HCT116 (cell line): Measurements from ENCODE around the gene PRRX2. TPM values are rescaled to one million over a fixed set of nuclear protein-coding genes. Genes with fewer than 3 reads are reported as not detected.

Experiments used
- ATAC-seq: fragments of 200-7000 bp; cut with Tn5 transposase; 2 replicates; pipeline ENCODE4 v1.9.1; 2020; ENCODE audit warnings: mild to moderate bottlenecking, moderate library complexity
- BruUV-seq: library from RNA; stranded (reverse); fragments of 400-500 nt; replicated peaks from 2 replicates; lab custom pipeline; 2021; lab: Mats Ljungman, UMichigan
- CTCF ChIA-PET: fragments of 300-600 bp; sonication (Branson Sonifier 250); formaldehyde crosslinking; loops from one replicate; lab custom pipeline; 2021; ENCODE audit warnings: antibody characterized with exemption; lab: Charles Lee
- POLR2A ChIA-PET: fragments of 300-600, 350-600 bp; sonication (Branson Sonifier 250); formaldehyde crosslinking; loops from one replicate; lab custom pipeline; 2021; ENCODE audit warnings: antibody characterized with exemption; lab: Charles Lee
- RAD21 ChIA-PET, 2 experiments: fragments of 300-600 bp; sonication (Branson Sonifier 250); formaldehyde crosslinking; loops; one replicate each; lab custom pipeline; 2023; ENCODE audit warnings: low total read pairs in 2 of 2; ENCODE audit not compliant: uncharacterized antibody in 2 of 2, unreplicated experiment in 2 of 2, low non-redundant PET in 1 of 2; lab: Charles Lee
- DNase-seq: peaks from one replicate; pipeline ENCODE4 v3.0.0-alpha.2; 2010; ENCODE audit warnings: low read depth, low spot score
- H2AFZ ChIP-seq: fragments of 200-600 bp; shearing (Covaris generic), sonication (generic); 2 replicates; pipeline ENCODE4 v1.6.1; 2017; ENCODE audit warnings: low read depth, mixed run types, mixed read lengths, antibody characterized with exemption, low read length; ENCODE audit not compliant: poor library complexity, severe bottlenecking
- H3K27ac ChIP-seq: 2 replicates; pipeline ENCODE4 v1.5.1; 2012; ENCODE audit warnings: low read depth, low read length
- H3K27me3 ChIP-seq: fragments of 200-600 bp; sonication (generic); 2 replicates; pipeline ENCODE4 v1.6.1; 2016; ENCODE audit warnings: mixed run types, low read length, mixed read lengths; ENCODE audit not compliant: insufficient read depth
- H3K36me3 ChIP-seq, 2 experiments: fragments of 200-500 bp in 1 of 2; fragments of 200-600 bp in 1 of 2; sonication (Bioruptor generic) in 1 of 2; sonication (generic) in 1 of 2; 2 replicates each; pipeline versions ENCODE4 v1.5.1 to v1.6.1; 2014 to 2016; ENCODE audit warnings: low read length in 2 of 2, inconsistent platforms in 1 of 2, mixed read lengths in 1 of 2, mixed run types in 1 of 2; ENCODE audit not compliant: insufficient read depth in 2 of 2, control insufficient read depth in 1 of 2
- H3K4me1 ChIP-seq, 2 experiments: fragments of 200-600 bp in 1 of 2; sonication (generic) in 1 of 2; 2 replicates each; pipeline versions ENCODE4 v1.5.1 to v1.6.1; 2012 to 2017; ENCODE audit warnings: low read length in 2 of 2, inconsistent platforms in 1 of 2, mild to moderate bottlenecking in 1 of 2, mixed read lengths in 1 of 2, mixed run types in 1 of 2, moderate library complexity in 1 of 2; ENCODE audit not compliant: insufficient read depth in 2 of 2, control insufficient read depth in 1 of 2
- H3K4me2 ChIP-seq: fragments of 200-600 bp; sonication (generic); 2 replicates; pipeline ENCODE4 v1.6.1; 2017; ENCODE audit warnings: mixed run types, low read length, mixed read lengths
- H3K4me3 ChIP-seq, 2 experiments: fragments of 200-600 bp in 1 of 2; sonication (generic) in 1 of 2; replicated peaks in 1 of 2; 2 replicates each; pipeline ENCODE4 v1.5.1; 2011 to 2016; ENCODE audit warnings: low read length in 2 of 2, control low read depth in 1 of 2, low read depth in 1 of 2, mild to moderate bottlenecking in 1 of 2, mixed read lengths in 1 of 2, mixed run types in 1 of 2
- H3K79me2 ChIP-seq: fragments of 200-600 bp; sonication (generic); 2 replicates; pipeline ENCODE4 v1.6.1; 2017; ENCODE audit warnings: mild to moderate bottlenecking, mixed run types, low read length, moderate library complexity, mixed read lengths; ENCODE audit not compliant: insufficient read depth
- H3K9ac ChIP-seq: fragments of 200-600 bp; sonication (generic); 2 replicates; pipeline ENCODE4 v1.6.1; 2016; ENCODE audit warnings: low read length, mixed read lengths
- H3K9me2 ChIP-seq: fragments of 200-600 bp; sonication (generic), shearing (Covaris generic); 2 replicates; pipeline ENCODE4 v1.6.1; 2017; ENCODE audit warnings: mixed run types, mild to moderate bottlenecking, moderate library complexity; ENCODE audit not compliant: insufficient read depth
- H3K9me3 ChIP-seq, 2 experiments: fragments of 200-500 bp in 1 of 2; fragments of 200-600 bp in 1 of 2; sonication (Bioruptor generic) in 1 of 2; sonication (generic) in 1 of 2; 2 replicates each; pipeline ENCODE4 v1.6.1; 2014 to 2017; ENCODE audit warnings: low read length in 2 of 2, mixed read lengths in 2 of 2, inconsistent platforms in 1 of 2, low read depth in 1 of 2, mild to moderate bottlenecking in 1 of 2, mixed run types in 1 of 2, moderate library complexity in 1 of 2; ENCODE audit not compliant: control insufficient read depth in 1 of 2, insufficient read depth in 1 of 2
- H4K20me1 ChIP-seq: fragments of 200-600 bp; sonication (generic), shearing (Covaris generic); 2 replicates; pipeline ENCODE4 v1.6.1; 2017; ENCODE audit warnings: mixed run types, mild to moderate bottlenecking, moderate library complexity; ENCODE audit not compliant: insufficient read depth
- CEBPB ChIP-seq: IDR thresholded peaks from 2 replicates; pipeline ENCODE4 v1.6.1; 2012; ENCODE audit warnings: low read depth
- CTCF ChIP-seq, 3 experiments: fragments of 200-600 bp in 1 of 3; sonication (generic) in 1 of 3; IDR thresholded peaks in 2 of 3; conservative IDR thresholded peaks in 1 of 3; 2 replicates each; pipeline ENCODE4 v1.5.1; 2012 to 2017; ENCODE audit warnings: low read depth in 2 of 3, low read length in 2 of 3, antibody characterized with exemption in 1 of 3, borderline replicate concordance in 1 of 3, control low read depth in 1 of 3, mild to moderate bottlenecking in 1 of 3, mixed read lengths in 1 of 3, mixed run types in 1 of 3, moderate library complexity in 1 of 3; ENCODE audit not compliant: insufficient read depth in 1 of 3
- EGR1 ChIP-seq: IDR thresholded peaks from 2 replicates; pipeline ENCODE4 v1.6.1; 2012; ENCODE audit warnings: low read depth
- EZH2 ChIP-seq: fragments of 200-600 bp; sonication (generic); IDR thresholded peaks from 2 replicates; pipeline ENCODE4 v1.6.1; 2017; ENCODE audit warnings: antibody characterized with exemption, mixed run types
- FOSL1 ChIP-seq: IDR thresholded peaks from 2 replicates; pipeline ENCODE4 v1.6.1; 2012; ENCODE audit warnings: low read depth
- JUND ChIP-seq: IDR thresholded peaks from 2 replicates; pipeline ENCODE4 v1.6.1; 2012
- MAX ChIP-seq: IDR thresholded peaks from 2 replicates; pipeline ENCODE4 v1.6.1; 2012
- POLR2AphosphoS5 ChIP-seq: IDR thresholded peaks from 2 replicates; pipeline ENCODE4 v1.6.1; 2011; ENCODE audit warnings: mild to moderate bottlenecking, low read depth, low read length, moderate library complexity
- RAD21 ChIP-seq: IDR thresholded peaks from 2 replicates; pipeline ENCODE4 v1.6.1; 2012; ENCODE audit warnings: low read depth, mild to moderate bottlenecking
- SIN3A ChIP-seq: IDR thresholded peaks from 2 replicates; pipeline ENCODE4 v1.6.1; 2012; ENCODE audit warnings: low read depth
- SP1 ChIP-seq: IDR thresholded peaks from 2 replicates; pipeline ENCODE4 v1.6.1; 2012; ENCODE audit warnings: low read depth
- SRF ChIP-seq: IDR thresholded peaks from 2 replicates; pipeline ENCODE4 v1.6.1; 2012; ENCODE audit warnings: low read depth
- TCF7L2 ChIP-seq: IDR thresholded peaks from 2 replicates; pipeline ENCODE4 v1.7.0; 2011; ENCODE audit warnings: borderline replicate concordance, inconsistent platforms; ENCODE audit not compliant: insufficient read depth, insufficient read length; ENCODE audit errors: extremely low read depth
- YY1 ChIP-seq: IDR thresholded peaks from 2 replicates; pipeline ENCODE4 v1.6.1; 2011; ENCODE audit warnings: low read length, low read depth, moderate library complexity, mild to moderate bottlenecking; ENCODE audit not compliant: insufficient replicate concordance; ENCODE audit errors: extremely low read depth
- ZNF274 ChIP-seq: fragments of 200-500 bp; sonication (Bioruptor generic); IDR thresholded peaks from 2 replicates; pipeline ENCODE4 v1.6.1; 2014; ENCODE audit warnings: mild to moderate bottlenecking, low read depth, low read length, inconsistent platforms
- intact Hi-C: fragments of 100-400 bp; cut with micrococcal nuclease; formaldehyde crosslinking; loops from 2 replicates; pipeline ENCODE4 v1.10.0; 2022
- total RNA-seq: library from RNA; stranded (reverse); gene quantifications from one replicate; pipeline ENCODE4 v1.2.1, GENCODE V29; 2021; ENCODE audit not compliant: unreplicated experiment
- TF ChIP-seq, protein P1 (sequence below): IDR thresholded peaks from 2 replicates; pipeline ENCODE4 v1.6.1; 2012

Gene PRRX2
- total RNA-seq, 1 experiment from 2014 or later: 25.5 TPM

- Histone ChIP-seq H3K27ac (no peak overlapping the region), H3K79me2 (no peaks in the 10 kb centered on the region), H4K20me1 (no peaks in the 10 kb centered on the region), H3K9me3 (no peaks in the 10 kb centered on the region), H3K27me3 (no peaks in the 10 kb centered on the region), H3K4me3 (no peak overlapping the region), H3K4me2 (no peak overlapping the region), H3K4me1 (no peaks in the 10 kb centered on the region), H3K9ac (no peak overlapping the region), H3K36me3 (no peaks in the 10 kb centered on the region), H2AFZ (no peak overlapping the region), H3K9me2 (no peaks in the 10 kb centered on the region)
- intact Hi-C loops: no loop called here
- ChIA-PET CTCF (interaction anchor here (1.2 kb wide), 1 partner anchor 43 kb away, joined by 3 read pairs; no protein-coding TSS in a partner anchor), POLR2A (no interaction called here), RAD21 (no interaction called here)
- TF ChIP-seq SRF (no peak), RAD21 (no peak), SP1 (no peak), POLR2AphosphoS5 (no peak), SIN3A (no peak), TCF7L2 (no peak), CTCF (IDR thresholded peaks at IDR 0.05 in 2 of 3, conservative IDR thresholded peaks at IDR 0.05 in 1 of 3; ENCODE audit: borderline replicate concordance in 1 of 3, insufficient read depth in 1 of 3, low read depth in 2 of 3, low read length in 2 of 3) (no peak), YY1 (no peak), EGR1 (no peak), FOSL1 (no peak), ZNF274 (no peak), CEBPB (no peak), JUND (no peak), EZH2 (no peak), MAX (no peak)
- TF ChIP-seq, protein P1, sequence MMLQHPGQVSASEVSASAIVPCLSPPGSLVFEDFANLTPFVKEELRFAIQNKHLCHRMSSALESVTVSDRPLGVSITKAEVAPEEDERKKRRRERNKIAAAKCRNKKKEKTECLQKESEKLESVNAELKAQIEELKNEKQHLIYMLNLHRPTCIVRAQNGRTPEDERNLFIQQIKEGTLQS: no peak
- ATAC-seq (no peak), DNase-seq (no peak)
- BruUV-seq: no TSS peak
Observed at GRCh38 chr9:129769669-129770068, 104.2 kb downstream of the PRRX2 start.
